GM12878 (cell line): ENCODE results near the gene SCT. TPM values are rescaled to one million over a fixed set of nuclear protein-coding genes. Genes with fewer than 3 reads are reported as not detected.

Experiments
- EP300 ChIP-seq, 2 experiments: fragments of 150-350 bp in 1 of 2; IDR thresholded peaks; 2 replicates each; pipeline ENCODE4 v1.6.1; 2011 to 2012; ENCODE audit warnings: low read depth in 2 of 2, low read length in 2 of 2, borderline replicate concordance in 1 of 2, improper control_type of control experiment in 1 of 2, inconsistent platforms in 1 of 2; ENCODE audit not compliant: control insufficient read depth in 1 of 2
- ETV6 ChIP-seq, 2 experiments: fragments of 450-650 bp in 1 of 2; IDR thresholded peaks in 1 of 2; conservative IDR thresholded peaks in 1 of 2; 2 replicates each; pipeline ENCODE4 v1.6.1; 2014; ENCODE audit warnings: antibody characterized with exemption in 1 of 2, borderline replicate concordance in 1 of 2, low read depth in 1 of 2, mild to moderate bottlenecking in 1 of 2, moderate library complexity in 1 of 2
- MEF2A ChIP-seq: IDR thresholded peaks from 2 replicates; pipeline ENCODE4 v1.6.1; 2011; ENCODE audit warnings: low read depth, mild to moderate bottlenecking, low read length, moderate library complexity; ENCODE audit not compliant: insufficient read depth
- MTA3 ChIP-seq: IDR thresholded peaks from 2 replicates; pipeline ENCODE4 v1.6.1; 2012; ENCODE audit warnings: low read length, inconsistent platforms, borderline replicate concordance
- NRF1 ChIP-seq: conservative IDR thresholded peaks from 2 replicates; pipeline ENCODE4 v1.6.1; 2011; ENCODE audit warnings: mild to moderate bottlenecking, low read depth, low read length, improper control_type of control experiment
- RBBP5 ChIP-seq: fragments of 200-600 bp; sonication (generic); conservative IDR thresholded peaks from 2 replicates; pipeline ENCODE4 v1.6.1; 2016
- SREBF2 ChIP-seq: IDR thresholded peaks from 2 replicates; pipeline ENCODE4 v1.6.1; 2012; ENCODE audit warnings: mild to moderate bottlenecking, low read length
- ZNF622 ChIP-seq: fragments of 450-650 bp; IDR thresholded peaks from 2 replicates; pipeline ENCODE4 v1.6.1; 2017; ENCODE audit warnings: mild to moderate bottlenecking, inconsistent platforms
- polyA plus RNA-seq, 11 experiments: library from polyadenylated mRNA; depleted of rRNA in 4 of 11; unstranded in 6 of 11; stranded (reverse) in 5 of 11; fragments of >200 nt; fragmentation: Nextera tagmentation in 4 of 11; fragmentation: Illumina TruSeq in 1 of 11; extraction: Ambion mirVana in 4 of 11; extraction: Trizol in 1 of 11; gene quantifications; 1 replicate in 1 of 11; 2 replicates in 10 of 11; pipeline versions ENCODE4 v1.2.1 to v1.2.3, GENCODE V29; 2011 to 2016; ENCODE audit warnings: inconsistent platforms in 2 of 11, missing spikeins in 2 of 11, low read depth in 1 of 11
- total RNA-seq, 4 experiments: library from RNA; depleted of rRNA in 3 of 4; stranded (reverse); fragments of >200 nt in 3 of 4; fragmentation: Illumina TruSeq in 1 of 4; extraction: Trizol in 1 of 4; gene quantifications; 2 replicates each; pipeline versions ENCODE4 v1.2.1 to v1.2.3, GENCODE V29; 2013 to 2021
- TF ChIP-seq, protein P1 (sequence below): IDR thresholded peaks from 2 replicates; pipeline ENCODE4 v1.6.1; 2012; ENCODE audit warnings: low read depth, low read length, improper control_type of control experiment
- TF ChIP-seq, protein P2 (sequence below): fragments of 450-650 bp; IDR thresholded peaks from 2 replicates; pipeline ENCODE4 v1.6.1; 2016; ENCODE audit warnings: mild to moderate bottlenecking
- TF ChIP-seq, protein P3 (sequence below): fragments of 450-650 bp; formaldehyde crosslinking; IDR thresholded peaks from 2 replicates; pipeline ENCODE4 v1.4.0; 2020; ENCODE audit warnings: mild to moderate bottlenecking, moderate library complexity
- TF ChIP-seq, protein P4 (sequence below): IDR thresholded peaks from 2 replicates; pipeline ENCODE4 v1.6.1; 2011; ENCODE audit warnings: borderline replicate concordance, low read depth, mild to moderate bottlenecking, moderate library complexity, low read length; ENCODE audit not compliant: insufficient read depth, poor library complexity, severe bottlenecking
- TF ChIP-seq, protein P5 (sequence below): IDR thresholded peaks from 2 replicates; pipeline ENCODE4 v1.6.1; 2012; ENCODE audit warnings: low read depth, low read length, improper control_type of control experiment

The SCT gene
- total and polyA plus RNA-seq, 10 of the 15 experiments (the other 5 are each of a cell fraction or from before 2014, with no cell fraction given): not detected

DNA sequence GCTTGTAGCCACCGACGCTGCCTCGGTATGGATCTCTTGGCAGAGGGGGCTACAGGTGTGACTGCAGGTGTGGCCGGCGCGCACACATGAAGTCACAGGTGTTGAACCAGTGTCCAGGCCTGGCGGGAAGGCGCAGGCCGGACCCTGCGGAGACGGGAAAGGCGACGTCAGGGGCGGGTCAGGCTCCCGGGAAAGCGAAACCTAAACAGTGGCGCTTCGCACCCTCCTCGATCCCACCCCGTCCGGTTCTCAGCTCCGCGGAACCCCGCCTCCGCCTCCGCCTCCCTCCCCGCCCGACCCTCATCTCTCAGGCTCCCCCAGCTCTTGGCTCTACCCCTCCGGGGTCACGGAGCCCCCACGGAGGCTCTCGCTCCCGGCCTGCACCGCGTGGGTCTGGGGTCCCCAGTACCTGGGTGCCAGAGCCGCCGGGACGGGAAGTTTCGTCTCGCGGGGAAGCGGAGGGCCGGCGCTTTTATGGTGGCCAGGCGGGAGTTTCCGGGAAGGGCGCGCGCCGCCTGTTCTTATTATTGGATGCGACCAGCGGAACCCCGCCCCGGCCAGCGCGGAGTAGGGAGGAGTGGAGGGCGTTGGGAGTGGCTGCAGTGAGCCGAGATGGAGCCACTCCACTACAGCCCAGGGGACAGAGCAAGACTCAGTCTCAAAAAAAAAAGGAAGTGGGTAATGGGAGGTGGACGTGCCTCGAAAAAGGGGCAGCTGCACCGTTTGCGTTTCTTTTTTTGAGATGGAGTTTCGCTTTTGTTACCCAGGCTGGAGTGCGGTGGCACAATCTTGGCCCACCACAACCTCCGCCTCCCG is 11.3 kb downstream of the SCT start, which contains the start of gene IRF7 (continued):
- TF ChIP-seq, protein P1, sequence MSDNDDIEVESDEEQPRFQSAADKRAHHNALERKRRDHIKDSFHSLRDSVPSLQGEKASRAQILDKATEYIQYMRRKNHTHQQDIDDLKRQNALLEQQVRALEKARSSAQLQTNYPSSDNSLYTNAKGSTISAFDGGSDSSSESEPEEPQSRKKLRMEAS: peak; percentile 52; the same call in 1 of the 2 replicates
- TF ChIP-seq, protein P2, sequence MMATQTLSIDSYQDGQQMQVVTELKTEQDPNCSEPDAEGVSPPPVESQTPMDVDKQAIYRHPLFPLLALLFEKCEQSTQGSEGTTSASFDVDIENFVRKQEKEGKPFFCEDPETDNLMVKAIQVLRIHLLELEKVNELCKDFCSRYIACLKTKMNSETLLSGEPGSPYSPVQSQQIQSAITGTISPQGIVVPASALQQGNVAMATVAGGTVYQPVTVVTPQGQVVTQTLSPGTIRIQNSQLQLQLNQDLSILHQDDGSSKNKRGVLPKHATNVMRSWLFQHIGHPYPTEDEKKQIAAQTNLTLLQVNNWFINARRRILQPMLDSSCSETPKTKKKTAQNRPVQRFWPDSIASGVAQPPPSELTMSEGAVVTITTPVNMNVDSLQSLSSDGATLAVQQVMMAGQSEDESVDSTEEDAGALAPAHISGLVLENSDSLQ: peak; percentile 59
- TF ChIP-seq, protein P3, sequence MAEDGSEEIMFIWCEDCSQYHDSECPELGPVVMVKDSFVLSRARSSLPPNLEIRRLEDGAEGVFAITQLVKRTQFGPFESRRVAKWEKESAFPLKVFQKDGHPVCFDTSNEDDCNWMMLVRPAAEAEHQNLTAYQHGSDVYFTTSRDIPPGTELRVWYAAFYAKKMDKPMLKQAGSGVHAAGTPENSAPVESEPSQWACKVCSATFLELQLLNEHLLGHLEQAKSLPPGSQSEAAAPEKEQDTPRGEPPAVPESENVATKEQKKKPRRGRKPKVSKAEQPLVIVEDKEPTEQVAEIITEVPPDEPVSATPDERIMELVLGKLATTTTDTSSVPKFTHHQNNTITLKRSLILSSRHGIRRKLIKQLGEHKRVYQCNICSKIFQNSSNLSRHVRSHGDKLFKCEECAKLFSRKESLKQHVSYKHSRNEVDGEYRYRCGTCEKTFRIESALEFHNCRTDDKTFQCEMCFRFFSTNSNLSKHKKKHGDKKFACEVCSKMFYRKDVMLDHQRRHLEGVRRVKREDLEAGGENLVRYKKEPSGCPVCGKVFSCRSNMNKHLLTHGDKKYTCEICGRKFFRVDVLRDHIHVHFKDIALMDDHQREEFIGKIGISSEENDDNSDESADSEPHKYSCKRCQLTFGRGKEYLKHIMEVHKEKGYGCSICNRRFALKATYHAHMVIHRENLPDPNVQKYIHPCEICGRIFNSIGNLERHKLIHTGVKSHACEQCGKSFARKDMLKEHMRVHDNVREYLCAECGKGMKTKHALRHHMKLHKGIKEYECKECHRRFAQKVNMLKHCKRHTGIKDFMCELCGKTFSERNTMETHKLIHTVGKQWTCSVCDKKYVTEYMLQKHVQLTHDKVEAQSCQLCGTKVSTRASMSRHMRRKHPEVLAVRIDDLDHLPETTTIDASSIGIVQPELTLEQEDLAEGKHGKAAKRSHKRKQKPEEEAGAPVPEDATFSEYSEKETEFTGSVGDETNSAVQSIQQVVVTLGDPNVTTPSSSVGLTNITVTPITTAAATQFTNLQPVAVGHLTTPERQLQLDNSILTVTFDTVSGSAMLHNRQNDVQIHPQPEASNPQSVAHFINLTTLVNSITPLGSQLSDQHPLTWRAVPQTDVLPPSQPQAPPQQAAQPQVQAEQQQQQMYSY: no peak
- TF ChIP-seq, protein P4, sequence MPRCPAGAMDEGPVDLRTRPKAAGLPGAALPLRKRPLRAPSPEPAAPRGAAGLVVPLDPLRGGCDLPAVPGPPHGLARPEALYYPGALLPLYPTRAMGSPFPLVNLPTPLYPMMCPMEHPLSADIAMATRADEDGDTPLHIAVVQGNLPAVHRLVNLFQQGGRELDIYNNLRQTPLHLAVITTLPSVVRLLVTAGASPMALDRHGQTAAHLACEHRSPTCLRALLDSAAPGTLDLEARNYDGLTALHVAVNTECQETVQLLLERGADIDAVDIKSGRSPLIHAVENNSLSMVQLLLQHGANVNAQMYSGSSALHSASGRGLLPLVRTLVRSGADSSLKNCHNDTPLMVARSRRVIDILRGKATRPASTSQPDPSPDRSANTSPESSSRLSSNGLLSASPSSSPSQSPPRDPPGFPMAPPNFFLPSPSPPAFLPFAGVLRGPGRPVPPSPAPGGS: peak; percentile 76
- TF ChIP-seq SREBF2 (no peak), RBBP5 (no peak), NRF1 (no peak), MTA3 (no peak; the same call in 1 of the 2 replicates), ZNF622 (no peak), EP300 (IDR thresholded peaks at IDR 0.05; ENCODE audit: borderline replicate concordance in 1 of 2, control insufficient read depth in 1 of 2, low read depth in 2 of 2, low read length in 2 of 2) (peak in 1 of 2 experiments; percentile 11; a peak in 1 of 4 replicates), MEF2A (no peak), ETV6 (conservative IDR thresholded peaks at IDR 0.05 in 1 of 2, IDR thresholded peaks at IDR 0.05 in 1 of 2; ENCODE audit: borderline replicate concordance in 1 of 2, low read depth in 1 of 2) (peak in 1 of 2 experiments; percentile 58; a peak in 1 of 4 replicates)
- TF ChIP-seq, protein P5, sequence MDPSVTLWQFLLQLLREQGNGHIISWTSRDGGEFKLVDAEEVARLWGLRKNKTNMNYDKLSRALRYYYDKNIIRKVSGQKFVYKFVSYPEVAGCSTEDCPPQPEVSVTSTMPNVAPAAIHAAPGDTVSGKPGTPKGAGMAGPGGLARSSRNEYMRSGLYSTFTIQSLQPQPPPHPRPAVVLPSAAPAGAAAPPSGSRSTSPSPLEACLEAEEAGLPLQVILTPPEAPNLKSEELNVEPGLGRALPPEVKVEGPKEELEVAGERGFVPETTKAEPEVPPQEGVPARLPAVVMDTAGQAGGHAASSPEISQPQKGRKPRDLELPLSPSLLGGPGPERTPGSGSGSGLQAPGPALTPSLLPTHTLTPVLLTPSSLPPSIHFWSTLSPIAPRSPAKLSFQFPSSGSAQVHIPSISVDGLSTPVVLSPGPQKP: no peak; the same call in 1 of the 2 replicates
